SIG-M5 (cell line): ENCODE data around the gene GPR87.

Source experiments
- DNase-seq: peaks from one replicate; lab custom pipeline; 2025; lab: John Stamatoyannopoulos, UW

The GPR87 gene

GRCh38 chr3:151282921-151283320 is 33.7 kb downstream of the GPR87 start:
- peak; percentile 30 for DNase-seq

GRCh38 chr3:151281671-151282324 is 34.8 kb downstream of the GPR87 start:
- no peak for DNase-seq

- DNase-seq, result peak; percentile 78
These were observed 38.4 kb downstream of the GPR87 start, which contains the start of gene P2RY14 for GRCh38 chr3:151278230-151278629. Gene P2RY14, minus strand, starts transcription at chr3:151278542. Its CDS starts 64,226 bp downstream, at chr3:151214316.

DNA sequence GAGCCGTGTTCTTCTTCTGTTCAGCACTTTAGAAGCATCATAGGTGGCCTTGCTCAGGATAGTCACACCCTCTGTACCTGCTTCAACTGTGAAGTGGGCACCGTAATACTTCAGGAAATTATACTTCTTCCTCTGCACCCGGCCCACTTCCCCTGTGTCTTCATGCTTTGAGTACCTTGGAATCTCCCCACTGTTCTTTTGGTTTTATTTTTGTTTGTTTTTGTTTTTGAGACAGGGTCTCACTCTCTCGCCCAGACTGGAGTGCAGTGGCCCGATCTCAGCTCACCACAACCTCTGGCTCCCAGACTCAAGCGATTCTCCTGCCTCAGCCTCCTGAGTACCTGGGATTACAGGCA is 40.0 kb downstream of the GPR87 start:
- no peak for DNase-seq

- no peak for DNase-seq
These were observed 40.5 kb downstream of the GPR87 start for GRCh38 chr3:151276038-151276686.

DNA sequence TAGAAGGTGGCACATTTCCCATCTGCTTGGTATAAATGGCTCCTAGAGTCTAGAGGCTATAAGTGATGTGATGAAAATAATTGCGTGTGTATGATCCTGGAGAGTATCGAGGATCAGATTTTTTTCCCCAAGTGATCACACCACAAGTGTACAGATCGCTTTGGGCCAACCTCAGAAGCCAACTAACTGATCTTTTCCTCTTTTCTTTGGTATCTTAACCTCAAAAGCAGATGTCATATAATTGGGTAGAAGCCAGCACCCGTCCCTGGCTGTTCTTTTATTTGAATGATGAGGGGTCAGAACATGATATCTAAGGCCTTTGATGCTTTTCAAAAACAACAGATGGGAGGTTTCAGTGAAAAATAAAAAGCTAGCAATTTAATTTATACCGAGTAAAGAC is 41.5 kb downstream of the GPR87 start:
- DNase-seq, result no peak

- DNase-seq, result no peak
These were observed 47.0 kb downstream of the GPR87 start for GRCh38 chr3:151269631-151270030.

GRCh38 chr3:151268267-151269235 is 48.1 kb downstream of the GPR87 start:
- no peak for DNase-seq

DNA sequence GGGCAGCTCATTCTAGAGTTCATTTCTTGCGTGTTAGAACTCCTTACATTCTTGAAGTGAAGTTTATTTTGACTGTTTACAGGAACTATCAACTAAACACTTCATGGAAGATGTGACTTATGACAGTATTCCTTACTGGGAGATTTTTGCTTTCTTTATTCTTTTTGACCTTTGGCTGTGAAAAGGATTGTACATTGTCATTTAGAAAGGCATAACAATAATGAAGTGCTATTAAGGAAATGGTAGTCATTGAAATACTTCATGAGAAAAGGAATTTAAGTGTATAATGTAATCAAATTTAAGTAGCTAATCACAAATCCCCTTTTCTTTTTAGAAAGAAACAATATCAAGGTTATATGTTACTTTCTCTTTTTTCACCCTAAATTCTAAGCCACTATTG is 49.6 kb downstream of the GPR87 start:
- no peak for DNase-seq

DNA sequence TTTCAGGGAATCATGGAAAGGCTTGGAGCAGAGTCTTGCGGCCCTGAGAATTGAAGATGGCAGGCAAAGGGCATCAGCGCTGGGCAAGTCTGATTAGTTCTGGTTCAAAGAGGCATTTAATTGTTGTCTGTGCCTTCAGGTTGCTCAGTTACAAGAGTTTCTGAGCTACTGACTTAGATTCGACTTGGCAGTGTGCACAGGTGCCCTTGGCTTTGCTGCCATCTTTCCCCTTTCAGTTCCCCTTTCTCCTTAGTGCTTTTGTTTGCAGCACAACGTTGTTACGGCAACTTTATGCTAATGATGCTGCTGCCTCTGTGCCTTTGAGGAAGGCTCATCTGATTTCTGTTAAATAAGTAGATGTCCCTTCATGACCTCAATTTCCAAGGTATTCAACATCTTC is 50.8 kb downstream of the GPR87 start:
- peak; percentile 64 for DNase-seq

DNA sequence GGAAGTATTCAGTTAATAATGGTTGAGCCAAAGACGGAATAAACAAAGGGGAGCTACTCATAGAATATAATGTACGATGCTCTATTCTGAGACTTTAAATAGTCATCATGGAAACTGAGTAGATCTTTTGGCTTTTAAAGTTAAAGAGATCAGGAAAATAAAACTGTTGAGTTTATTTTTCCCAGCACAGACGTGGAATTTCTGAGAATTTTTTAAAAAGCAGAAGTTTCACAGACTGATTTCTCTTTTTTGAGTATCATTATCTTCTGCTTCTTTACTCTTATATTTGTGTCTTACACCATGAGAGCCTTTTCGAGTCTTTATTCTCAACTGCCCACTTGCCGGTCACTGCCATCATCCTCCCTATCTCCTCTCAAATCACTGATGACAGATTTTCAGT is 51.5 kb downstream of the GPR87 start:
- no peak for DNase-seq

DNA sequence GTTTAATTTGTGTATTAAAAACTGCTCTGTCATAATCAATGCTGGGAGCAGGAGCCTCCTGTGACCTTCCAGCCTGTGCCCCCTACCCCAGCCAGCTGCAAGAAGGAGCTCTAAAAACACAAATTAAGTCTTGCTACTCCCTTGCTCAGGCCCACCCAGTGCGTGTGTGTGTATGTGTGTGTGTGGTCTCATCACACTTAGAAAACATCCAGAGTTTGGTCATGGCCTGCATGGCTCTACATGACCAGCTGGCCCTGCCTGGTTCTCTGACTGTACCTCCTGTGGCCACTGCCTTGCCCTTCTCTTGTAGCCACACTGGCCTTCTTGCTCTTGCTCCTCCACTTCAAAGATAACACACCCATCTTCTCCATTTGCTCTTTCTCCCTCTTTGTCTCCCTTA is 52.0 kb downstream of the GPR87 start:
- no peak for DNase-seq

DNA sequence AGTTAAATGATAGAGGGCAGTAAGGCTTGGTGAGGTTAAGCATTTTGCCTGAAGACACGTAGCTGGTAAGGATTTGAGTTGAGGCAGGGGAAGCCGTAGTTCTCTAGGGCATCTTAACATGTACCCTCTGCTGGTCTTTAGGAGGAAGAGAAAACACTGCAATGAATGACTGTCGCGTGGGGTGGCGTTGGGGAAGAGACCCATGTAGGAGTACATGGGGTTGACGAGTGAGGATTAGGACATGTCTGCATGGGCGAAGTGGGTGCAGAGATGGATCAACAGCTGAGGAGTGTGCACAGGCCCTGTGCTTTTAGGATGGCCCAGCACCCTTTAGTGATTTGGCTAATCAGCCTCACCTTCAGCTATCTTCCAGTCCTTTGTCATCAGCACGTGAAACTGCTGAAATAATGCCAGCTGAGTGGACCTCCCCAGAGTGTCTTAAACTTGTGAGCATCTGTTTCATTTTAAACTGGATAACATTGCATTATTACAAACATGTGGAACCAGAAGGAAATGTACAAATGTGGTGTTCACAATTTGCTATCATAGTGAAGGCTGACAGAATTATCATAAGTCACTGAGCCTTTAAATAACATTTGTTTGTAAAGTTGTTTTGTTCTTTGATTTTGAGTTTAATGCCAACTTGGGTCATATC is 53.6 kb downstream of the GPR87 start:
- no peak for DNase-seq

DNA sequence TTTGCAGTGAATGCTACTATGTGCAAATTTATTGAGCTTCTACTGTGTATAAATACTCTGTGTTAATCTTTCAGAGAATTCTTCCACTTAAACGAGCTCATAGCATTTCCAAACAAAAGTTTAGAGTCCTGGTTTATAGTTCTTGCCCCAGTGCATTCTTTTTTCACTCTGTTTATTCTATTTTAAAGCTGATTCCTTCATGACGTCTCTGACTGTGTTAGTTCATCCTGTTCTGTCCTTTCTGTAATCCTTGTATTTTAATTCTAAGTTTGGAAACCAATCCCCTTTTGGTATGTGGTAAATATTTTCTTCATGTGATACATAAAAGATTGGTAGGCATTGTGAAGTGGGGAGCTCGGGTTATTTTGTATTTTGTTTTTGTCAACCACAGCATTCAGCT is 57.0 kb downstream of the GPR87 start:
- DNase-seq, result no peak

GRCh38 chr3:151256749-151257148 is 59.9 kb downstream of the GPR87 start:
- no peak for DNase-seq

DNA sequence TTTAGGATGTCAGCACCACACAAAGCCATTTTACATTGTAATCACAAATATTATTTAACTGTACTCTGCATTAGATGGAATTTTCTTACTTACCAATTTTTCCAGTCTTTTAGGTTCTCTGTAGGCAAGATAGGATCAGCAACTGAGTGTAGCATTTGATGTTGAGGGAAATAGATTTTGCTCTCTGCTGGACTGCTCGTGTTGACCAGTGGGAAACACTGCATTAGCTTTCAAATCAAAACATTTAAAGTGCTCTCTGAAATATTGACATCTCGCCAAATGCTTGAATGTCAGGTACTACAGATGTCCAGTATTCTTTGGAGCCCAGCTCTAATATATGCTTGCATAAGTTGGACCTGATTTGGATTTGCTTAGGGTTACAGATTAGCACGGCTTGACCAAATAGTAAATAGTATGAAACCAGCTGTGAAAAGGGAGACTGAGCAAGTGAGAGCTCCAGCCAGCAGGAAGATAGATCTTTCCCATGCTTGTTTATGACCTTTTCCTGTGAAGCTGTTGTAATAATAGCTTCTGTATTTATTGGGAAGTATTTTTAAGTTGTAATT is 67.8 kb downstream of the GPR87 start:
- DNase-seq, result no peak
